Tibial nerve (tissue), 3 donors: ENCODE data around the gene PIGR.

Source experiments
- CTCF ChIP-seq, 5 experiments: fragments of 200-600 bp in 3 of 5; fragments of 450-650 bp in 2 of 5; sonication (generic) in 3 of 5; IDR thresholded peaks; one replicate each; pipeline ENCODE4 v1.5.1; 2016 to 2019; ENCODE audit warnings: antibody characterized with exemption in 5 of 5, mild to moderate bottlenecking in 3 of 5, moderate library complexity in 2 of 5
- POLR2A ChIP-seq, 2 donors: fragments of 450-650 bp; IDR thresholded peaks; one replicate each; pipeline ENCODE4 v1.6.1; 2017; ENCODE audit warnings: antibody characterized with exemption in 2 of 2, mild to moderate bottlenecking in 2 of 2, moderate library complexity in 2 of 2

- TF ChIP-seq CTCF (IDR thresholded peaks at IDR 0.05): no peak
- no peak for TF ChIP-seq POLR2A (IDR thresholded peaks at IDR 0.05)
Measured at GRCh38 chr1:206962272-206962671, 16.0 kb upstream of the PIGR start.
